Epithelial cell of prostate (primary cell): Measurements from ENCODE around the gene VWF.

Experiments
- DNase-seq: peaks from one replicate; pipeline ENCODE4 v3.0.0-alpha.2; 2011; ENCODE audit warnings: low read depth, low spot score
- H3K27ac ChIP-seq: fragments of 450-650 bp; 2 replicates; pipeline ENCODE4 v1.5.1; 2017; ENCODE audit warnings: mild to moderate bottlenecking

The VWF gene

GRCh38 chr12:5925646-5926045 is 198.8 kb downstream of the VWF start:
- no peak overlapping the region for H3K27ac ChIP-seq
- no peak for DNase-seq

- no peak overlapping the region for H3K27ac ChIP-seq
- no peak for DNase-seq
Measured at GRCh38 chr12:5924342-5924741, 200.1 kb downstream of the VWF start.

GRCh38 chr12:5923751-5924150 is 200.7 kb downstream of the VWF start:
- no peak for DNase-seq

GRCh38 chr12:5923043-5923605 is 201.3 kb downstream of the VWF start:
- H3K27ac ChIP-seq, result no peak overlapping the region
- DNase-seq, result no peak

More at GRCh38 chr12:5923751-5924150, 200.7 kb downstream of the VWF start:
- no peak overlapping the region for H3K27ac ChIP-seq

- DNase-seq, result no peak
- no peak overlapping the region for H3K27ac ChIP-seq
Measured at GRCh38 chr12:5921966-5922899, 202.2 kb downstream of the VWF start.

- H3K27ac ChIP-seq, result no peak overlapping the region
- DNase-seq, result no peak
Measured at GRCh38 chr12:5921027-5921909, 203.2 kb downstream of the VWF start.

- H3K27ac ChIP-seq, result no peak overlapping the region
- no peak for DNase-seq
Measured at GRCh38 chr12:5916785-5917290, 207.6 kb downstream of the VWF start.

GRCh38 chr12:5915511-5915910 is 209.0 kb downstream of the VWF start:
- H3K27ac ChIP-seq, result no peak overlapping the region
- no peak for DNase-seq

GRCh38 chr12:5914387-5915149 is 209.9 kb downstream of the VWF start:
- DNase-seq, result no peak
- no peak overlapping the region for H3K27ac ChIP-seq

GRCh38 chr12:5913387-5913786 is 211.1 kb downstream of the VWF start:
- no peak for DNase-seq
- H3K27ac ChIP-seq, result no peak overlapping the region

- DNase-seq, result no peak
- H3K27ac ChIP-seq, result no peak overlapping the region
Measured at GRCh38 chr12:5912437-5913334, 211.8 kb downstream of the VWF start.

GRCh38 chr12:5912011-5912410 is 212.5 kb downstream of the VWF start:
- no peak for DNase-seq
- no peak overlapping the region for H3K27ac ChIP-seq

GRCh38 chr12:5910790-5911548 is 213.5 kb downstream of the VWF start:
- H3K27ac ChIP-seq, result no peak overlapping the region

GRCh38 chr12:5909560-5909959 is 214.9 kb downstream of the VWF start:
- no peak overlapping the region for H3K27ac ChIP-seq
- no peak for DNase-seq

More at GRCh38 chr12:5910790-5911548, 213.5 kb downstream of the VWF start:
- DNase-seq, result no peak

- H3K27ac ChIP-seq, result no peak overlapping the region
- no peak for DNase-seq
Measured at GRCh38 chr12:5908251-5908650, 216.2 kb downstream of the VWF start.

- DNase-seq, result no peak
- H3K27ac ChIP-seq, result no peak overlapping the region
Measured at GRCh38 chr12:5907807-5908206, 216.7 kb downstream of the VWF start.

- H3K27ac ChIP-seq, result no peak overlapping the region
- no peak for DNase-seq
Measured at GRCh38 chr12:5905757-5906156, 218.7 kb downstream of the VWF start.

GRCh38 chr12:5904969-5905368 is 219.5 kb downstream of the VWF start:
- no peak overlapping the region for H3K27ac ChIP-seq
- DNase-seq, result no peak
